Globus pallidus (tissue), 1 donor: ENCODE results near the gene ENPP7.

ENCODE experiments used
- DNase-seq: peaks from one replicate; pipeline ENCODE4 v3.0.0-alpha.2; 2015; ENCODE audit warnings: low spot score

Gene ENPP7, protein sequence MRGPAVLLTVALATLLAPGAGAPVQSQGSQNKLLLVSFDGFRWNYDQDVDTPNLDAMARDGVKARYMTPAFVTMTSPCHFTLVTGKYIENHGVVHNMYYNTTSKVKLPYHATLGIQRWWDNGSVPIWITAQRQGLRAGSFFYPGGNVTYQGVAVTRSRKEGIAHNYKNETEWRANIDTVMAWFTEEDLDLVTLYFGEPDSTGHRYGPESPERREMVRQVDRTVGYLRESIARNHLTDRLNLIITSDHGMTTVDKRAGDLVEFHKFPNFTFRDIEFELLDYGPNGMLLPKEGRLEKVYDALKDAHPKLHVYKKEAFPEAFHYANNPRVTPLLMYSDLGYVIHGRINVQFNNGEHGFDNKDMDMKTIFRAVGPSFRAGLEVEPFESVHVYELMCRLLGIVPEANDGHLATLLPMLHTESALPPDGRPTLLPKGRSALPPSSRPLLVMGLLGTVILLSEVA

DNA sequence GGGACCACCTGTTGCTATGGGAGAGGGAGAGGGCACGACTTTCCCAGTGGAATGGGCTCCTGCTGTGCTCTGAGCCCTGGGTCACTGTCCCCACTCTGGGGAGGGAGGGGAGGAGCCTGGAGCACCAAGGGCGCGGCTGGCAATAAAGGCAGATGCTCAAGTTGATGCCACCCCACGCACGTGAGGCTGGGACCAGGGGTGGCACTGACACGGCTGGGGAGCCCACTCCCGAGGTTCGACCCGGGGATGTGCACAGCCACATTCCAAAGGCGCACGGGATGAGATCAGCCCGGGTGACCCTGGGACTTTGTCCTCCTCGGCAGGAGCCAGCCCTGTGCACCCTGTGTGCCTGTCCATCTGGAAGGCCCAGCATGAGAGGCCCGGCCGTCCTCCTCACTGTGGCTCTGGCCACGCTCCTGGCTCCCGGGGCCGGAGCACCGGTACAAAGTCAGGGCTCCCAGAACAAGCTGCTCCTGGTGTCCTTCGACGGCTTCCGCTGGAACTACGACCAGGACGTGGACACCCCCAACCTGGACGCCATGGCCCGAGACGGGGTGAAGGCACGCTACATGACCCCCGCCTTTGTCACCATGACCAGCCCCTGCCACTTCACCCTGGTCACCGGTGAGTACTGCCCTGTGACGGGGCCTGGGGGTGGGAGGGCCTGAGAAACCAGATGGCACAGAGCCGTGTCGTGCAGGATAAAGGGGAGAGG, at the start of gene ENPP7:
Gene ENPP7 (plus strand): TSS at position 175 of the 715 bp plus-strand sequence. CDS start 197 bp downstream, at position 372.
- DNase-seq, result no peak

DNA sequence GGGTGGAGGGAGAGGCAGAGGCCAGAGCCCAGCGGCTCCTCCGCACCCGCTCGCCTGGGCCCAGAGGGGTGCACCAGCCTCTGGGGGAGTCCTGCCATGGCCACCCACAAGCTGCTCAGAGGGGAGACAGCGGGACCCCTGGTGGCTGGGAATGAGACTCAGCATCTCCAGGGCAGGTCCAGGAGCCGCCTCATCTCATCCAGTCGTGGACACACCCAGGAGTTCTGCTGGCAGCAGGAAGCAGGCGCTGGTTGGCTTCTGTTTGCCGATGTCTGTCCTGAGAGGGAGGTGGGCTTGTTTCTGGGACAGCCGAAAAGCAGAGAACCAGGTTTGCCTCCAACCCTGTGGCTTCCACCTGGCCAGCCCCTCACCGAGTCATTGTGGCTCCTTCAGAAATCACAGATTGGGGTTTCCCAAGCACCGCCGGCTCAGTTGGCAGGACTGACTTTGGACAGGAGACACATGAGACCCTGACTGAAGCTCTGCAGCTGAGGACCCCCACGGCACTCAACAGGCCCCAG, 49.6 kb upstream of the ENPP7 start:
- DNase-seq, result no peak

DNA sequence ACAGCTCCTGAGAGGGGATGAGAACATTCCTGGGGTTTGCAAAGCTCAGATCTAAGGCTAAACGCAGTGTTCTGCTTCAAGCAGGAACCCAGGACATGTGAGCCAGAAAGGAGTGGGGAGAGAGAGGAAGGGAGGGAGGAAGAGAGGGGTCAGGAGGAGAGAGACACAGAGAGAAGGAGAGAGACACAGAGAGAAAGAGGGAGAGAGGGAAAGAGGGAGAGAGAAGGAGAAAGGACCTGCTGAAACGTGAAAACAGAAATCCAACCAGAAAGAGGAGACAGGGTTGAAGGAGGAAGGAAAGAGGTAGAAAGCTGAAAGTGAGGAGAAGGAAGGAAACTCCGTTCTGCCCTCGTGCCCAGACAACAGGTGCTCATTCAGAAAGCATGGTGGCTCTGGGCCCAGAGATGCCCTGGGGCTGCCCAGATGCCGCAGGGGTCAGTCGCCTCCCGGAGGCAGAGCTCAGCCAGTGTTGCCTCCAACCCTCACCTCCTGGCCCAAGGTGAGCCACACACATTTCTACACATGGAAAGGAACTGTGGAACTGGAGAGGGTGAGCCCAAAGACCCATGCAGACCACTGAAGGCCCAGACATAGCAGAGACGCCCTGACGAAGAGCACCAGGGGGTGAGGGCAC, 49.0 kb upstream of the ENPP7 start:
- DNase-seq, result no peak

DNA sequence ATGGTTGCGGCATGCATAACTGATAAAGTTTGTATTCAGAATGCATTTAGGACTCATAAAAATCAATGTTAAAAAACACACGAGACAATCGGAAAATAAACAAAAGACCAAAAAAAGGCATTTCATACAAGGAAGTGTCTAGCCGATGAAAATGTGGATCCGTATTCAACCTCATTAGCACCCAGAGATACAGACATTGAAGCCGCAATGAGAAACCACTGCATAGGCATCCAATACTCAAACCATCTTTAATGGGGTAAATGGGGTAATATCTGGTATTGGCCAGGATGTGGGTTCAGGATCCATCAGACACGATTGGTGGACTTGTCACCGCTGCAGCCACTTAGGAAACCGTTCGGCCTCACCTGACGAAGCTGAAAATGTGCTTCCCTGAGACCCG, 47.4 kb upstream of the ENPP7 start:
- no peak for DNase-seq

DNA sequence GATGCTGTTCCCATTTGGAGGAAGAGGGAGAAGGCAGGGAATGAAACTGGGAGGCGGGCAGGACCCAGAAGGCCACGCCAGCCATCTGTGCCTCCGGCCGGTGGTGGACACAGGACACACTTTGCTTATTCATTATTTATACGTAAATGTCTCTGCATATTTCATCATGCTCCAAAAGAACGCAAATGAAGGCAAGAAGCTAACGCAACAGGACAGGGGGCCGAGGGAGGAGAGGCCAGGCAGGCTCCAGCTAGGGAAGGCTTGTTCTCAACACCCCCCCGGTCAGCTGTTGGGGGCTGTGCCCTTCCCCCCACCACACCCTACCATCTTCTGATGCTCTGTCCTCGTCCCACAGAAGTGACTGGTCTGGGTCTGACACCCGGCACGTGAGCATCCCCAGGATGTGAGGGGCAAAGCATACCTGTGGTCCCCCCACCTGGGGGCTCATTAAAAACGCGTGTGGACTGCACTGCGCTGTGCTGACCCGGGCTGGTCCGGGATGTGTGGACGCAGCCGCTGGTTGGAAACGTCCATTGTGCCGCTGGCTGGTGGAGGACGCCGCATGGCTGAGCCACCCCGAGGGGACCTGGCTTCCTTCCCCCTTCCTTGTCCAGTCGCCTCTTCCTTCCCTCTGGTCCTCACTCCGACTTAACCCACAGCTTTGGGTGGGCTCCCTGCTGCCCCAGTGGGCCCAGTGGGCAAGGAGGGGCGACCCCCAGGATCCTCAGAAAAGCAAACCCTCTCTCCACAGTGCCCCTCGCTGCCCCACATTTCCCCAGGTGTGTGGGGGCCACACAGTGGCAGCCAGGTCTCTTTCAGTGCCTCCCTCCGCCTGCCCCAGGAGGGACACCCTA, 46.4 kb upstream of the ENPP7 start:
- DNase-seq, result no peak

DNA sequence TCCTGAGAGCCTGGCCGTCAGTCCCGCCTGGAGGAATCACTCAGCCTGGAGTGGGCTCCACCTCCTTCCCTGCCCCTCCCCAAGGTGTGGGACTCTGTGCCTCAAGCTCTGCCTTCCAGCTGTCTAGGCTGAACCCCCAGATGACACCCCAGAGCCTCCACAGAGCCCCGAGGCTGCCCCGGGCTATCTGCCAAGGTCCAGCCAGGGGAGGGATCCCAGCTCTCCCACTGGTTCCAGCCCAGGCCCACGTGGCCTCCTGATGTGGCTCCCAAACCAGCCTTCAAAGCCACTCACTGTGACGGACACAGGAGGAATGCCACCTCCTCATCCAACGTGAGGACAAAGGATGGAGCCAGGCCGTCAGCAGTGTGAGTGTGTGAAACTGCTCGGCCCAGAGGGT, 45.6 kb upstream of the ENPP7 start:
- no peak for DNase-seq

DNA sequence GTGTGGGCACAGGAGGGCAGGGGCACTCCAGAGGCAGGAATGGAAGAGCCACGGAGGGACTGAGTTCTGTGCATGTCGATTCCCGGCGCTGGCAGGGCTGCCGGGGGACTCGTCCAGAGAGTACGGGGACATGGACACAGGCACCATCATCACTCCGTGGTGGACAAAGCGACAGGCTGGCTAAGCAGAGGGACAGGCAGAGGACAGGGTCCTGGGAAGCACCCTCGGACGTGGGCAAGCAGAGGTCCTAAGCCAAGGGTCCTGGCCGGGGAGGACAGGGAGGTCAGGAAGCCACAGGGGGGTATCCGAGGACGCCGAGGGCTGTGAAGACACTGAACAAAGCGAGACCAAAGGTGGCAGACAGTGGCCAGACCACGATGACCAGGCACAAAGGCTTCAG, 44.3 kb upstream of the ENPP7 start:
- no peak for DNase-seq

DNA sequence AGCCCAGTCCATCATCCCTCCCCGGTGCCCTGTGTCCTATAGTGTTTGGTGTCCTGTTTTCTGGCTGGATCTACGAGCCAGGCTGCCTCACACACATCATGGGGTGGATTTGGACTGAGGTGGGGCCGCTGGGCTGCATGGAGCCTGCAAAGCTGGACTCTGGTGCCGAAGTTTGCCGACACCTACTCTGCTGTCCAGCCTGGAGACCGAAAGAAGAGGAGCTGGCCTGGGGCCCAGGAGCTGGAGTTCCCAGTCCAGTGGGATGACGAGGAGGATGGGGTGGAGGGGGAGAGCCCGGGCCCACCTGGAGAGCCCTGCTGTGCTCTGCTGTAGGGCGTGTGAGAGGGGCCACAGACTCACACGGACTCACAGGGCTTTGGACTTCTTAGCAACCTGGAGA, 40.3 kb upstream of the ENPP7 start:
- DNase-seq, result no peak

DNA sequence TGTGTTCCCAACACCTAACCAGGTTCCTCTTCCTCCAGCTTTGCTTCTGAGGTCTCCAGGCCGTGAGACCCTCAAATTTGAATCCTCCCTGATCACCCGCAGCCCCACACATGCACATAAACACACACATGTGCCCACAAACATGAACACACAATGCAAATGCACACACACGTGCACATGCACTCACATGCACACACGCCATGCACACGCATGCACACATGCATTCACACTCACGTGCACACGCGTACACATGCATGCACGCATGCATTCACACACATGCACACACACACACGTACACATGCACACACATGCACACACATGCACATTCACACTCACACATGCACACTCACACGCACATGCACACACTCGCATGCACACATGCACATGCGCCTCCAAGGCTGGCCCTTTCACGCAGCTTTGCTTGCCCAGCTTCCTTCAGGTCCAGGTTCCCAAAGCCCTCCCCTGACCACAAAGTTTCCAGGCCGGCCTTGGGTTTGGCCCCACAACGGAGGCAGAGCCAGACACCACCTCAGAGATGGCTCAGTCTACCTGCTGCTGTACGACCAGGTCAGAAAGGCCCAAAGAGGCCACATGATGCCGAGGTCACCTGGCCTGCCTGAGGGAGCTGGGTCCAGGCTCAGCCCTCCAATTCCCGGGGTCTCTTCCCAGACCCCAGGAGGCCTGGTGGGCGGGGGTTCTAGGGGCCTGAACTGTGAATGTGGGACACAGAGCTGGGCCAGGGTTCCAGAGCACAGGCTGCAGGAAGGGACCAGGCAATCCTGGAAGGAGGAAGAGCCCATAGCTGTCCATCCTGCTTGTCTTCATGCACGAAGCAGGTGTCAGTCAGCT, 39.5 kb upstream of the ENPP7 start:
- no peak for DNase-seq

DNA sequence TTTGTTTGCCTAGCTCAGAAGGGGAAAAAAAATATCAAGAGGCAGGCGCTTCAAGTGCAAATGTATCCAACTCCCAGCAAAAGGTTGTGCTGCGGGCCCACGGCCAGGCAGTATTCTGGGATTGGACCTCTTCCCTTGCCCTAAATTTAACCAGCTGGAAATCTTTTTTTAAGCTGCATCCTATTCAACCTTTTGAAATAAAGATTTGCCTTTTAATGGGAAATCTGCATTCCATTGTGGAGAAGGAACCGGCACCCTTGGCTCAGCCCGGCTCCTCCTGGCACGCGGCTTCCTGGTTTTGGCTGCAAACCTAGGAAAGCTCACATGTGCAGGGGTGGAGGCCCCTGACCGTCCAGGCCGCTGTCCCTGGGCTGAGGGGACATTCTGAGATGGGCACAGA, 38.8 kb upstream of the ENPP7 start:
- peak; percentile 50 for DNase-seq

DNA sequence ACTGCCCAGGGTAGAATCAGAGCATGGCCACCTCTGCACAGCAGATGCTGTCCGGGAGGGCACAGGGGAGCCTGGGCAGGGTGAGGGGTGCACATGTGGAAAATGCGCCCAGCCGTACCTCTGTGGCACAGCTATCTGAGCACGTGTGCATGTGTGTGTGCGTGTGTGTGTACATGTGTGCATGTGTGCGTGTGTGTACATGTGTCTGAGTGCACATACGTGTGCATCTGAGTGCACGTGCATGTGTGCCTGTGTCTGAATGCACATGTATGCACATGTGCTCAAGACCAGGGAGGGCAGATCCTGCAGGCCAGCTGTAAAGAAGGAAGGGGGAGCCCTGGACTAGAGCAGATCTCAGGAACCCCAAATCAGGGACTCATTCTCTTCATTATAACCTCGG, 37.3 kb upstream of the ENPP7 start:
- no peak for DNase-seq

DNA sequence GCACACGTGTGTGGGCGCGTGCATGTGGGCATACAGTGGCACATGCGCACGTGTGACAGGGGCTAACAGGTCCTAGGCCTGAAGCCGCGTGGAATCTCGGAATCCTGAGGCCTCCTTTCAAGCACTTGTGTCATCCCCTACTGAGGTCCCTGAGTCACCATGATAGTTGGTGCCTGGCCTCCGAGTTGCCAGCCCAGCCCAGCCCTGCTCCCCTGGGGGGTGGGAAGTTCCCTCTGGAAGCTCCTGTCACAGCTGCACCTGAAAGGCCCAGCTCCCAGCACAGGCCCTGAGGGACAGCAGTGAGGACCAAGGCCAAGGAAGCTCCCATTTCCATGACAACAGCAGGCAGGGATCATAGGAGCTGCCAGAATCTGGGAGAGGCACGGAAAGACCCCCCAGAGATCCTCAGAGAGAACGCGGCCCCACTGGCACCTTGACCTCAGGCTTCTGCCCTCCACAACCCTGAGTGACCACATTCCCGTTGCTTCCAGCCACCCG, 35.4 kb upstream of the ENPP7 start:
- DNase-seq, result no peak

DNA sequence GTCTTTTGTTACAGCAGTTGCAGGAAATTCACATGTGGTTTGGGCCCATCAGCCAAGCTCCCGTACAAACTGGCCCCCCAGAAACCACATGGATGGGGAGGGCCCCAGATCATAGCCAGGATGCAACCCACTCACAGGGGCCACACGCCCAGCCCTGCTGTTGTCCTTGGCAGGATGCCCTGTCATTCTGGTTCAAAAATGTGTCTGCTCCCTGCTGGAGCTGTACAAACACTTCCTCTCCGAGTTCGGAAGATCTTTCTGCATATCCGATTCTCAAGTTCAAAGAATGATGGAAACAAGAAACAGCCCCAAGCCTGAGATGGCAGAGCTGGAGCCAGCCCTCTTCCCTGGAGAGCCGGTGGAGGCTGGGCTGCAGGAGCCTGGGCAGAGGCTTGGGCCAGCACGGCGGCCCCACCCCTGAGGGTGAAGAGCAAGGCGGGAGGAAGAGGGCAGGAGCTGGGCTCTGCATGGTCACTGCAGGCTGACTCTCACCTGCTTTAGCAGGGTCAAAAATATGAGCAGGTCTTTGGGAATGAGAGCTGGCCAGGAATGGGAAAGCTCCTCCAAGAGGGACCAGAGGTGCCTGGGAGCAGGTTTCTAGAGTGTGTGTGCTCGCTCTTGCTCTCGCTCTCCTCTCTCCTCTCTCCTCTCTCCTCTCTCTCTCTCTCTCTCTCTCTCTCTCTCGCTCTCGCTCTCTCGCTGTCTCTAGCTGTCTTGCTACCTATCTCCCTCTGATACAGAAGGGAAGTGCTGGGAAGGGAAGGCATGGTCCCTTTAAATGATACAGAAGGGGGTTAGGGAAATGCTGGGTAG, 34.7 kb upstream of the ENPP7 start:
- DNase-seq, result no peak

DNA sequence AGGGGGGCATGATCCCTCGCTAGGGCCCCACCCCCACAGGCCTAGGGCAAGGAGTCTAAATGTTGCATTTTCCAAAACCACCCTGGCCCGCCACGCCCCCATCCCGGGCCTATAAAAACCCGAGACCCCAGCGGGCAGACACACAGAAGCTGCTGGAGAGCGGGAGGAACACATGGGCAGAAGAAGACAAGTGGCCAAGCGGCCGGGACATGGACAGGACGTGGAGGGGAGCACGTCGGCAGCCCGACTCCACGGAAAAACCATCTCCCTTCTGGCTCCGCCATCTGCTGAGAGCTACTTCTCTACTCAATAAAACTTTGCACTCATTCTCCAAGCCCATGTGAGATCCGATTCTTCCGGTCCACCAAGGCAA, 34.1 kb upstream of the ENPP7 start:
- no peak for DNase-seq

DNA sequence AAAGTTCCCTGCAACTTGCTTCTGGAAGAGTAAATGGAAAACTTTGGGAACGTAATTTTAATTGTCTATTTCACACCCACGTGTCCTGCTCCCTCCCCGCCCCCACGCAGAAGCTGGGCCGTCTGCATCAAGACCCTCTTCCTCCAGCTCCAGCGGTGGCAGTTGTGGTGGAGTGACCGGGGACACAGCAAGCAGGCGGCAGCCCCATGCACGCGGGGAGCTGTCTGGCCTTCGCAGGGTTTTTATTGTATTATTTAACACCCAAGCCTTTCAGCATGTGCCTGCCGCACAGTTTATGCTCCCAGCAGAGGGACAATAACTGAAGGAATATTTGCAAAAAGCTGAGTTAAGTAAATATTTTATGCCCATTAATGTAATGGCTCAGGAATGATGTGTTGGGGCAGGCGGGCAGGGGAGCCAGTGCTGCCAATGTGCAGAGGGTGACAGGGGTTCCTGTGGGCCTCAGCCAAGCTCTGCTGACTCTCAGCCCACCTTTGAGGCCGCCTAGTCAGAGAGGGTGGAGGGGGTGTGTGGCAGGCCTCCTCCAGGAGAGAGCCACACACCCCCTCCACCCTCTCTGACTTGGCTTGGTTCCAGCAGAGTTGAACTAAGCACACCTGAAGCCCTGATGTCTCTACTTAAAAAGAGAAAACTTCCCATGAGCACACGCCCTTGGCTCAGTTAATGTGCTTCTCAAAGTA, 32.4 kb upstream of the ENPP7 start:
- DNase-seq, result no peak

DNA sequence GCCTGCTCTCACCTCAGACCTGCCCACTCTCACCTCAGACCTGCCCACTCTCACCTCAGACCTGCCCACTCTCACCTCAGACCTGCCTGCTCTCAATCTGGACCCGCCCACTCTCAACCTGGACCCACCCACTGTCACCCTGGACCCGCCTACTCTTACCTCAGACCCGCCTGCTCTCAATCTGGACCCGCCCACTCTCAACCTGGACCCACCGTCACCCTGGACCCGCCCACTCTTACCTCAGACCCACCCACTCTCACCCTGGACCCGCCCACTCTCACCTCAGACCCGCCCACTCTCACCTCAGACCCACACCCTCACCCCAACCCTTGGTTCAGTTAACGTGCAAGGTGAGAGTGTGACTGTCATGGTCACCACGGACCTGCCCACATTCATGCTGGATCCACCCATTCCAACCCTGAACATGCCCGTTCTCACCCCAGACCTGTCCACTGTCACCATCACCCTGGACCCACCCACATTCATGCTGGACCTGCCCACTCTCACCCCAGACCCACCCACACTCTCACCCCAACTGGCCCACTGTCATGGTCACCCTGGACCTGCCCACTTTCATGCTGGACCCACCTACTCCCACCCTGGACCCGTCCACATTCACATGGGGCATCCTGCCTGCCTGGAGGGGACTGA, 31.2 kb upstream of the ENPP7 start:
- DNase-seq, result no peak

DNA sequence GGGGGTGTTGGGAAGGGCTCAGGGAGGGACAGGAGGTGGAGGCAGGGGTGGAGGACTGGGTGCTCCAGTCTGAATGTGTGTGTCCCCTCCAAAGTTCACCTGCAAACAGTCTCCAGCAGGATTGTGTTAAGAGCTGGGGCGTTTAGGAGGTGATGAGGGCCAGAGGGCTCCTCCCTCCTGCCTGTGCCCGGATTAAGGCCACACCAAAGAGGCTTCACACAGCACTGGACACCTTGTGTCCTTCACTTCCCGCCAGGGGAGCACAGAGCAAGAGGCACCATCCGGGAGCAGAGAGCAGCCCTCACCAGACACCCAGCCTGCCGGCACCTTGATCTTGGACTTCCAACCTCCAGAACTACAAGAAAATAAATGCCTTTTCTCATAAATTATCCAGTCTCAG, 30.2 kb upstream of the ENPP7 start:
- no peak for DNase-seq

DNA sequence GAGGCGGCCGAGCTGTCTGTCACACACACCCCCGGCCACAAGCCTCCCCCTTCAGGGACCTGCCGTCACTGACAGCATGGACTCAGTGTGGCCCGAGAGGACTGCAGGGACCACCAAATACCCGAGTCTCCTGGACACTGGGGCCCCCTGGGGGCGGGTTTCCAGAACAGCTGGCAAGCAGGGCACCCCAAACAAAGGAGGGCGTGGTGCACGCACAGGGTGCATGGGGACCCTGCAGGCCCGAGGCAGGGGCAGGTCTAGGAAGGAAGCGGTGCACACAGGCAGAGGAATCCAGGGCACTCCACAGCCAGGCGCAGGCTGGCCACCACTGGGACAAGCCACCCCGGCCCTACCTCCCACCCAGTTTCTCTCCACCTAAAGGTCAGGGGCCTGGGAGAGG, 28.7 kb upstream of the ENPP7 start:
- DNase-seq, result no peak
